Endothelial cell of hepatic sinusoid (primary cell): Measurements from ENCODE around the gene TMEM191B.
"Not testable (repeated sequence)": the region's sequence is repeated elsewhere in the genome, so short reads cannot be mapped to it uniquely, and the experiment has no call there.

ENCODE experiments used
- in situ Hi-C: cut with HindIII; loops from 2 replicates; pipeline ENCODE4 v1.10.0; 2017; ENCODE audit warnings: low sequenced_read_pairs

Gene TMEM191B

DNA sequence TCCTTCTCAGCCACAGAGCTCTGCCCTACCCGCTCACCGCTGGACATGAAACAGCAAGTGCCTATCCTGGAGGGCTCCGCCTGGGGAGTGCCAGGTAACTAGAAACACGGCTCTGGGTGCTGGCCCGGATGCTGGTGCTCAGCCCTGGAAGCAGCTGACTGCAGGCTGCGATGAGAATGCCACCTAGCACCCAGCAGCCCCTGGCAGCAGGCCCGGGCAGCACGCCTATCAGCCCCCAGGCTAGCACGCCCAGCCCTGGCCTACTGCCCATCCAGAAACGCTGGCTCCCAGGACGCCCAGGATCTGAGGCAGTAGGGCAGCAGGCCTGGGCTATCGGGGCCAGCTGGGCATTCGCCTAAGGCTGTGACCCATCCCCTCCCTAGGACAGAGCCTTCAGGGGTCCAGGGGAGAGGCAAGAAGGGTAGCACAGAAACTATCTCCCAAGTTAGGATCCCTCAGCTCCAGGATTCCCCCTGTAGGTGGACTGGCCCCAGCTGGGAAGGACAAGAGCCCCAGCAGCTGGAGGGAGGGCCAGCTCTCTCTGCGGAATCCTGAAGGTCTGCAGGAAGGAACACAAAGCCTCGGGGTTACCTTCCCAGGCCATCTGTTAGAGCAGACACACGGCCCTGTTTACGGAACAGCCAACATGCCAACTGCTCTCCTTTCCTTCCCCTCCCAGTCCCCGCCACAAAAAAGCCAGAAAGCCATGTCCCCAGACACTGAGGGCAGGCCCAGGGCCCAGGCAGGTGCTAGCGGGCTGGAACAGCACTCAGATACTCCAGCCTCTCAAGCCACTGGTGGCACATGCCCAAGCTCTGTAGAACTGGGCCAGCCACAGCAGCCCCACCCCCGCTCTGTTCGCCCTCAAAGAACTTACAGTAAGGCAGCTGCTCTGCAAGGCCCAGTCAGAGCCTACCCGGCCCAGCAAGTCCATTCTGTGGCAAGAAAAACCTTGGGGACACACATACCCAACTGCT is 27.0 kb downstream of the TMEM191B start:
- in situ Hi-C loops, result not testable (repeated sequence)

DNA sequence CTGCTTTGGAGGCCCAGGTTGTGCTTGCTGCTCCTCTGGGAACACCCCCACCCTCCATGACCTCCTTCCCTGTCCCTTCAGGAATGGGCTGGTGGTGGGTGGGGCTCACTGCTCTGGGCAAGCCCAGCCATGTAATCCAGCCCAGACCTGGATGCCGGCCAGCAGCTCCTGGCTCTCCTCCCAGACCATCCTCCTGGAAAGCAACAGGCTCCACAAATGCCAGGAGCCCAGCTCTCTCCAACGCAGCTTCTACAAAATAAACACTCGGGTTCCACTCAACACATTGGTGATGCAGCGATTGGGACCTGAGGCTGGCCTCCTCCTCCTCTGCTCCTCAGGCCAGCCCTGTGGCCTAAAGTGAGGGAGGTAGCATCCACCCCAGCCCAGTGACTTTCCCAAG is 30.9 kb downstream of the TMEM191B start:
- in situ Hi-C loops, result not testable (repeated sequence)

DNA sequence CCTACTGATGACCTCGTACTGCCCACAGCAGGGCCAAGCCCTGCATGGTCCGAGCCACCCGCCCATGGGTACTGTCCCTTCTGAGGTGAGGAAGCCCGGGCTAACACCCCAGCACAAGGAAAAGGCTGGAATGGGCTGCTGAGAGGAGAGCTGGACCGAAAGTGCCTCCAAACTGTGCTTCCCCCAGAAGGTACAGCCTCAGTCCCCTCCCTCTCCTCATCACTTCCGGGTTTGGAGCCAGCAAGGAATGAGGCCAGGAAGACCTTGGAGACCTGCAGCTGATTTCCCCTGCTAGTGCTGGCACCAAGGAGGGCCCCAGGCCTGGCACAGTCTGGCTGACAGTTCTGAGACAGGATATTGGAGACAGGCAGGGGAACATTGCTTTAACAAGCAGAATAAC is 31.3 kb downstream of the TMEM191B start:
- in situ Hi-C loops, result not testable (repeated sequence)

DNA sequence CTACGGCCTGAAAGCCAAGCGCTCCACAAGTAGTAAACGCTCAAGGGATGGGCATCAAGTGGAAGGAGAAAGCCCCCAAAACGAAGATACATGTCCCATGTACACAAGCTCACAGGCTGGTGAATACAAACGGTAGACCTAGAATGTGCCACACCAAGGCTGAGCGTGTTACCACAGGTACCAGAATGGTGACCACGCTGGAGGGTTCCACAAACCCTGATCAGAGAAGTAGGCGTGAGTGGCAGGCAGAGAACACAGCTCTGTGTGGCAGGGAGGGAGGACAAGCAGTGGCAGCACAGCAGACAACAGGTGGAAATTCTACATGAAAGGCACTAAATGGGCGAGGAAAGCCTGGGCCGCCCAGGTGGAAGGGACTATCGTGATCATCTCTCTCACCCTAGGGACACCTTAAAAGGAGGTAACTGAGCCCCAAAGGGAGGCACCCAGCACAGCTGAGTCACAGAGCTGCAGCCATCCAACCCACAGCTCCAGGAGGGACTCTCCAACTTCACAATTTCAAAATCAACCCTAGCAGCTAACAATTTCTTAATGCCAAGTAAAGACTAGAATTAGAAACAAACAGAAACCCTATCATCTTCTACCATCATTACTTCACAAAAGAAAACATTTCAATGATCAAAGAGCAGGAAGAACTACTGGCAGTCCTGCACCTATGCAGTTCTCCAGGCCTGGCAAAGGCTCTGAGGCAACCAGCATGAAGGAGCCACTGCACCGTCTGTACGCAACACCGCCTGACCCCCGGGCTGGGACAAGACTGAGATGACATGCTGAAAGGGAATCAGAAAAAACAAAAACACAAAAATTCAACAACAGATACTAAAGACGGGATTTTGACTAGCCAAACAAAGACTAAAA is 32.7 kb downstream of the TMEM191B start:
- in situ Hi-C loops, result not testable (repeated sequence)

DNA sequence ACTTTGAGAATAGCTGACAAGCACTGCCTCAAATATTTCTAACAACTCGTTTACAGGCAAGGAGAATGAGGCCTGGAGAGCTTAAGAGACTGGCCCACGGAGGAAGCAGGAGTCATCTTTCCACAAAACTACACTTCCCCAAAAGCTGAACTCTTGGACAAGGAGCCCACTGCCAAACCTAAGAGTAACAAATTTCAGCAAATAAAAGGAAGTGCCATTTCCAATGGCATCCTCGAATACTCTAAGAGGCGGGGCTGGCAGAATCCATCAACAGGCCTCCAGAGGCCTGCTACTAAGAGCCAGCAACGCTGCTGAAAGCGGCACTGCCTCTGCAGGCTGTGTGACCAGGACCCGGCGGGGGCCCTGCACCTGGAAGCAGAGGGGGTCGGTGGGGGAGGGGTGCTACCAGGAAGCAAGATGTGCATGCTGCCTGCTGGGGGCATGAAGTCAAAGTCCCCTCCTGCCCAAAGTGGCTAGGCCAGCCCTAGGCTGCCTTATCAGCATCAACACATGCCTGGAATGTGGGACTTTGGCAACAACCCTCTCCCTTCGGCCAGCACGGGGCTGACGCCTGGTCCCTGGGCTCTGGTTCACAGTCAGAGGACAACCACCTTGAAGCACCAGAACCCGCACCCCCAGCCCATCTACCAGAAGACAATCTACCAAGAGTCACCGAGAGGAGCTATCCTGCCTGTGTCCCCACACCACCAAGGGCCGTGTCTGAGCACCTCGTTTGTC is 43.1 kb downstream of the TMEM191B start:
- in situ Hi-C loops, result not testable (repeated sequence)

DNA sequence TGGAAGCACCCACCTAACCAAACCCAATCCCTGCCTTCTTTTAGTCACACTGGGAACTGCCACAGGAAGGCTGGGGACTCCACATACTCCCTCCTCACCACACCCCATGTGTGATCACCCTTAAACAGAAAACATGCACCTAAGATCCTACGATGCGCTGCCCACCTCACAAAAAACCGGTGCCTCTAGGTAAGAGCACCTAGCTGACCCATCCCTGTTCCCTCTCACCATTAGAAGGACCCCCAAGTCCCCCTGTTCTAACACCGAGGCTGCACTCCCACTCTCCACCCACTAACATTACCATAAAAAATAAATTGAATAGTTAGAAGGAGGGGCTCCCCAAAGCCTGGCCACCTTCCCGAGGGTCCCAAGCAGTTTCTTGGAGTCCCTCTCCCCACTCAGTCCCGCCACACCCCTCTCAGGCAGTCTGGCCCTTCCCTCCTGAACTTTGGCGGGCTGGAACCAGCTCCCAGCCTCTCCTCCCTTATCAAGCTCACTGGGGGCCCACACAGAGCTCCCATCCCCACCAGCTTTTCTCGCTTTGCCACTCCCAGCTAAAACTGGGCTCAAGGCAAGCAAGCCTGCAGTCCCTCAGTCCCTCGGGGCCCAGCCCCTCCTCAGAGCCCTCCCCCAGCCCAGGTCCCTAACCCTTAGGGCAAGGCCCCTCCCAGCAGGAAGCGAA is 46.0 kb downstream of the TMEM191B start:
- in situ Hi-C loops, result not testable (repeated sequence)

DNA sequence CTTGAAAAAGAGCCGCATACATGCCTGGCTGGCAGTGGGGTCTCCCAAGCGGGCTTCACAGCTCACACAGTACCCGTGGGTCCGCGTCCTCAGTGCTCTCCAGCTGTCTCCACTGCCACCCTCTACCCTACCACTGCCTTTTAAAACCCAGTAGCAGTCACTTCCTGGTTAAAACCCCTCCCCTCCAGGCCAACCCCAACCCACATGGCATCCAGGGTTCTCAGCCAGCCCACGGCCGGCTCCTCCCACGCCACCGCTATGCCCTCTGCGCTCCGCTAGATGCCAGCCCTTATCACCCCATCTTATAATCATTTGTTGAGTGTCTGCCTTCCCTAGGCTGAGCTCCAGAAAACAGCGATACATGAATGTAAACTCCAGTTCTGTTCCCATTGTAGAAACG is 47.0 kb downstream of the TMEM191B start:
- in situ Hi-C loops, result not testable (repeated sequence)

DNA sequence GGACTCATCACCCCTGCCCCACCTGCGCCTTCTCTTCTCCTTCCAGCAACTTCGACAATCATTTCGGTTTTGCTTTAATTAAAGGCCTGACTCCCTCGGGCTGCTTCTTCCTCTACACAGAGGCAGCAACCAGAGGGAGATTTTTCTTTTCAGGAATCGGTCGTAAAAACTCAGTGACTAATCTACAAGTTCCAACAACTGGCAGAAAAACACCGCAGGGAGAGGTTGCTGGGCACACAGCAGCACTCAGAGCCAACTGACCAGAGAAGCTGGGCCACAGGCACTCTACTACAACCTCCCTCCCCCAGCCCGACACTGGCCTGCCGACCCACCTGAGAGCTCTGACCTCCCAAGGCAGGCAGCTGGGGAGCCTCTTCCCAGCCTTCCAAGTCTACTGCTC is 48.1 kb downstream of the TMEM191B start:
- in situ Hi-C loops, result not testable (repeated sequence)

DNA sequence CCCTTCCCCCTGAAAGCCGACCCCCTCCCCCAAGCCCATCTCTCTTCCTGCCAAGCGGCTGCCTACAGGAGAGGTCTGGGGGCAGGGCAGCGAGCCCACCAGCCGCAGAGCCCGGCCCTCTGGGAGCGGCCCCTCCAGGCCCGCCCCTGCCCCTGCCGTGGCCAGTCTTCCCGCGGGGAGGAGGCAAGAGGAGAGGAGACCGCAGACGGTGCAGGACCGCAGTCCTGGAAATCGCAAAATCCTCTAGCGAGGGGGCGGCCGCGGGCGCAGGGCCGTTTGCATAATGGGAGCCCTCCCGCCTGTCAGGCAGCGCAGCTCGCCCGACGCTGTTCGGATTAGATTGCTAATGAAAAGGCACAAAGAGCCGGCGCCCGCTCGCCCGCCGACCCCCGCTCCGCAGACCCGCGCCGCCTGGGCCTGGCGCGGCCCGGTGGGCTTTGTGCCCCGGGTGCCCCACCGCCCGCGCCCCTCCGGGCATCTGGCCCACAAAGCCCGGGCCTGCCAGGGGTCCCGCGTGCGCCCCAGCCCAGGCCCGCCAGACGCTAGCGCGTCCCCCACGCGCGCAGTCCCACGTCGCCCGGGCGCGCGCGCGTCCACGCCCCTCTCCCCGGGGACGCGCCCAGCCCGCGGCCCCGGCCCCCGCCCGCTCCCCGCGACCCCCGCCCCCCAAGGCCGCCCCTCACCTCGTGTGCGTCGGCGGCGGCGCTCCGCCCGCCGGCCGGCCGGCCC is 49.7 kb downstream of the TMEM191B start:
- in situ Hi-C loops, result not testable (repeated sequence)

DNA sequence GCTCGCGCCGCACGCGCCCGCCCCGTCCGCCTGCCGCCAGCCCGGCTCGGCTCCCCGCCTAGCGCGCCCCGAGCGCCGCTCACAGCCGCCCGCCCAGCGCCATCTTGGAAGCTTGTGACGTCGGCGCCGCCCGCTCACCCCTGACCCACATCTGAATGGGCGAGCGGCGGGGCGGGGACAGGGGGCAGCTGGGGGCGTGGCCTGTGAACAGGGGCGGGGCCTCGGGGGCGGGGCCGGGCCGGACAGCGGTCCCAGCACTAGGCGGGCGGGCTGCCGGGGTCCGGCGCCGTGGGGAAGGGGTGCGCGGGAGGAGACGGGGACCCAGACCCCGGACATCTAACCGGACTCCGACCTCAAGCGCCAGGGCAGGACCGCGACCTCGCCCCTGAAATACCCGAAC is 50.2 kb downstream of the TMEM191B start:
- in situ Hi-C loops, result not testable (repeated sequence)
